Fibroblast of peridontal ligament (primary cell): ENCODE measurements around the gene ZC3H18.

Experiments used
- DNase-seq: peaks from one replicate; pipeline ENCODE4 v3.0.0-alpha.2; 2010; ENCODE audit errors: extremely low read depth

The ZC3H18 gene

GRCh38 chr16:88549671-88550245, 20.4 kb upstream of the ZC3H18 start:
- no peak for DNase-seq

DNA sequence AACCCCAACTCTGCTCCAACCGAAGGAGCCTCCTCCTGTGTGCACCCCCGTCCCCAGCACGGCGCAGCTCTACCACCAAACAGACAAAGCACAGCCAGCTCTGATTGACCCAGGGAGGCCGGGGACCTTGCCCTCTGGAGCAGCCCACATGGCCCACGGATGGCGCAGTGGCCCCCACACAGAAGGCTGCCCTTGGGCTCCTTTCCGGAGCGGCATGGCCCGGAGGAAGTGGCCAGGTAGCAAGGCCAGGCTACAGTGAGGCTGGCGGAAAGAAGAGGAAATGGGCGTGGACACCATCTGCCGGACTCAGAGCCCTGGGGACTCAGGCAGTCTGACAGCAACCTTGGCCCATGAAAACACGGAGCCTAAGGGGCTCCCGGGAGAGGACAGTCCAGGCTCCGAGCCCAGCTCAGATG, 19.9 kb upstream of the ZC3H18 start:
- no peak for DNase-seq

DNA sequence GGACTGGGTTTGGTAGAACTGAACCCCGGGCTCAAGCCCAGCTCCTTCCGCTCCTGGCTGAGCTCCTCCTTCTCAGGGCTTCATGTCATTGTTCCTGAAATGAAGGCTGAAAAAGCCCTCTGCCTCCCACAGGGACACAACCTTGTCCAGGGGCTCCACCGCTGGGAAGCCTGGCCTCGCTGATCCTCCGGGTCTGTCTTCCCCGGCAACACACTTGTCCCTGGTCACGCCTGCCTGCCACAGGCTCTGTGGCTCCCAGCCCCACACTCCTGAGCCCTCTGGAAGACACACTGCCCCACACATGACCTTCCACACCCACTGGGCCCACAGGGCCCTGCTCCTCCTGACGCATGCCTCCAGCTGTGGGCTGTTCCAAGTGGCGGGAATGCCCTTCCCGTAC, 18.0 kb upstream of the ZC3H18 start:
- DNase-seq: no peak

DNA sequence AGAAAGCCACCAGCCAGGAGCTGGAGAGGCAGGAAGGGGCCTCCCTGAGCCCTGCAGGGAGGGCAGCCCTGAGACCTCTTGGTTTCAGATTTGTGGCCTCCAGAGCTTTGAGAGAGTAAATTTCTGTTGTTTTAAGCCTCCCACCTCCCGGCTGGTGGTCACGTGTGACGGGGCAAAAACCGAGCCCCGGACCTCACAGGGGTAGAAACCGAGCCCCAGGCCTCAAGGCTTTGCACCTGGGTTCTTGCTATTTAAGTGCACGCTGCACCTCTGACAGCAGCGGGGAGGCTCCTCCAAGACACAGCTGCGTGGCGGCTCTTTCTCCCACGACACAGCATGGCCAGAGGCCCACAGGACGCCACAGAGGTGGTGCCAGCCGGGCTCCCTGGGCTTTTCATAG, 17.4 kb upstream of the ZC3H18 start:
- DNase-seq: no peak

DNA sequence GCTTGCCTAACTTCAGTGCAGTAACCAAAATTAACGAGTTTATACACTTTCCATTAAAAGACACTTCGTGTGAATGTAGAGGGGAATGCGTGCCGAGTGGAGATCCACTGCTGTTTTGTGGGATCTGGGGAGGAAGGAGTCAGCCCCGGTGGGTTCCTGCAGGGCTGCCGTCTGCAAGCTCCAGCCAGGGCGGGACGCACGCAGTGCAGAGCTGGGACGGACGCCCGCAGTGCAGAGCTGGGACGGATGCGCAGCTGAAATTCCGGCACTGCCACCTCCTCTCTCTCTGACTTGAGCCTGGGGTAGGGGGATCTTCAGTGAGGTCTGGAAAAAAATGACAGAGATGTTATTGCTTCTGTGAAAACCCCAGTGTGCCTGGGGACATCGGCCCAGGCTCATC, 16.5 kb upstream of the ZC3H18 start:
- DNase-seq: no peak

- DNase-seq: no peak
Measured at GRCh38 chr16:88554711-88555264, 15.4 kb upstream of the ZC3H18 start.

DNA sequence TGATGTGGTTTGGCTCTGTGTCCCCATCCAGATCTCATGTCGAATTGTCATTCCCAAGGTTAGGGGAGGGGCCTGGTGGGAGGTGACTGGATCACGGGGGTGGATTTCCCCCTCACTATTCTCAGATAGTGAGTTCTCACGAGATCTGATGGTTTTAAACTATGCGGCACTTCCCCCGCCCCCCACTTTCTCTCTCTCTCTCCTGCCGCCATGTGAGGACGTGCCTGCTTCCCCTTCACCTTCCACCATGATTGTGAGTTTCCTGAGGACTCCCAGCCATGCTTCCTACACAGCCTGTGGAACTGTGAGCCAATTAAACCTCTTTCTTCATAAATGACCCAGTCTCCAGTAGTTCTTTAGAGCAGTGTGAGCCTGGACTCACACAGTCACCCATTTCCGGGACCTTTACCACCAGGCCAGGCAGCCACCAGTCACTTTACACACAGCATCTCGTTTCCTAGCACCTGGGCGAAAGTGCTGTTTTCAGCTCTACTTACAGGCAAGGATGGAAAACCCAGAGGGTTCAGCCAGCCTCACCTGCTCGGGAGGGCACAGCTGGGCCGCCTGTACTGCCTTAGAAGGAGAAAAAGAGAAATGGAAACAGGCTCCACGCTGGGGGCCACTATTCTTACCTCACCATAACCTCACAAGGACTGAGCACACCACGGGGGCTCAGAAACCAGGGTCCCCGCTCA, 13.8 kb upstream of the ZC3H18 start:
- no peak for DNase-seq

GRCh38 chr16:88558457-88559442, 11.5 kb upstream of the ZC3H18 start:
- peak; percentile 54 for DNase-seq

DNA sequence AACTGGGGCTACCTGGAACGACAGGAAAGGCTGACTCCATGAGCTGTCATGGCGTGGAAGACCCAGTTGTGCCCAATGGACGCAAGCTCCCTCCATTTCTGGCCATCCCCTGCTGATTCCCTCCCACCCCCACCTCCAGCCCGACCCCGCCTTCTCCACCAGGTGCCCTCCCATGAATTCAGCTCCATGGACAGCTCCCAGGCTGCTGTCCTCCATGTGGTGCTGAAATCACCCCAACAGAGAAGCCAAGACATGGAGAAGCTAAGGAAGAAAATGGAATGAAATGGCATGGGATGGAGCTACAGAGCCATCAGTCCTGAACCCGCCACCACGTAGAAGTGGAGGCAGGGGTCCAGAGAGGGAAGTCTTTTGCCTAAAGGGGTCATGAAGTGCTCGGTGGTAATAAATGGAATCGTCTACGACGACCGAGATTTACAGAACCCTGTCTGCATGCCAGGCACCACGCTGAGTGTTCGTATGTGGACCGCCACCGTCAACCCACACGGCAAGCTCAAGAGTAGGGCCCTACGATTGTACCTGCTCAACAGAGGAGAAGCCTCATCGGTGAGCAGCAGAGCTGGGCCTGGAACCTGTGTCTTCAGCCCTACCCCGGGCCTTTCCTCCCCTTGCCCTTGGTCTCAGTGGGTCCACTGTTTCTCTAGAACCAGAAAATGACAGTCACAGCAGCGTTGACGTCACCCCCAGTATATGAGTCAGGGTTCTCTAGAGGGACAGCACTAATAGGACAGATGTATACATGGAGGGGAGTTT, 9.3 kb upstream of the ZC3H18 start:
- peak; percentile 22 for DNase-seq

- peak; percentile 68 for DNase-seq
Measured at GRCh38 chr16:88561485-88562359, 8.5 kb upstream of the ZC3H18 start.

- DNase-seq: peak; percentile 40
Measured at GRCh38 chr16:88566158-88566557, 4.0 kb upstream of the ZC3H18 start.

GRCh38 chr16:88568710-88569613, 1.2 kb upstream of the ZC3H18 start:
- DNase-seq: no peak

GRCh38 chr16:88569614-88569984, 604 bp upstream of the ZC3H18 start:
- DNase-seq: no peak

DNA sequence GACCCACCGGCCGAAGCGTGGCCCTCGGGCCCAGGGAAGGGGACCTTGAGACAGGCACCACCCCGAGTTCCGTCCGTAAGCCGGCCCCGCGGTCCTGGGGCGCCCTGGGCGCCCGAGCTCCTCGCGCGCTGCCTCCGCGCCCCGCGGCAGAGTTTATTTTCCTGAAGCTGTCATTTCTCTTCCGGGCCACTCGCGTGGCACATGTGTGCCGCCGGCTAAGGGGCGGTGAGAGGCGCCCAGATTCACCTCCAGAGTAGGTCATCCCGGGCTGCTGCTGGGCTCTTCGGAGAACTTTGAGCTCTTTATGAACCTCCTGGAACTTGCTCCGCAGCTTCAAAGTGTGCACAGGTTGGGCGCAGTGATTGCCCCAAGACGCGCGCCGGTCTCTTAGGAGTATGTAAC, 489 bp downstream of the ZC3H18 start:
- no peak for DNase-seq

DNA sequence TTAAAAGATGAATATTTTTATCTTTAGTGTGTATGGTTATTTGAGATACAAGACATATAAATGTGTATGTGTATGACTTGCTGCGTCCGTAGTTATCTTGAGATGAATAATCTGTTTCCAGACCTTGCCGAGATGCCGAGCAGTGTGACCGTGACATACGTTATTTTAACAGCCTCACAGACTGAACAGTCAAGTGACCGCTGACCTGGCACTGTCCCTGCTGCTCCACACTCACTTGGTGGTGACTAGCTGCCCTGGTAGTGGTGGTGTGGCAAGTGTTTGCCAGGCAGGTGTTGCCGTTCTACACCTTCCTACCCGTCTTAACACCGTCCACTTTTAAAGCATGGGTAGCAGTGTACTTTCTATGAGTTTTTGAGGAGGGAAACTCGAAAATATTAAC, 5.0 kb downstream of the ZC3H18 start:
- no peak for DNase-seq

GRCh38 chr16:88576307-88576706, 6.1 kb downstream of the ZC3H18 start:
- DNase-seq: no peak

DNA sequence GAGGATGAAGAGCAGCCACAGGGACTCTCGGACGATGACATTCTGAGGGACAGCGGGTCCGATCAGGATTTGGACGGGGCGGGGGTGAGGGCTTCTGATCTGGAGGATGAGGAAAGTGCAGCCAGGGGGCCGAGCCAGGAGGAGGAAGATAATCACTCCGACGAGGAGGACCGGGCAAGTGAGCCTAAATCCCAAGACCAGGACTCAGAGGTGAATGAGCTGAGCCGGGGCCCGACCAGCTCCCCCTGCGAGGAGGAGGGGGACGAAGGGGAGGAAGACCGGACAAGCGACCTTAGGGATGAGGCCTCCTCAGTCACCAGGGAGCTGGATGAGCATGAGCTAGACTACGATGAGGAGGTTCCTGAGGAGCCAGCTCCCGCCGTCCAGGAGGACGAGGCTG, 7.0 kb downstream of the ZC3H18 start:
- DNase-seq: no peak

- no peak for DNase-seq
Measured at GRCh38 chr16:88578446-88579313, 8.5 kb downstream of the ZC3H18 start.

DNA sequence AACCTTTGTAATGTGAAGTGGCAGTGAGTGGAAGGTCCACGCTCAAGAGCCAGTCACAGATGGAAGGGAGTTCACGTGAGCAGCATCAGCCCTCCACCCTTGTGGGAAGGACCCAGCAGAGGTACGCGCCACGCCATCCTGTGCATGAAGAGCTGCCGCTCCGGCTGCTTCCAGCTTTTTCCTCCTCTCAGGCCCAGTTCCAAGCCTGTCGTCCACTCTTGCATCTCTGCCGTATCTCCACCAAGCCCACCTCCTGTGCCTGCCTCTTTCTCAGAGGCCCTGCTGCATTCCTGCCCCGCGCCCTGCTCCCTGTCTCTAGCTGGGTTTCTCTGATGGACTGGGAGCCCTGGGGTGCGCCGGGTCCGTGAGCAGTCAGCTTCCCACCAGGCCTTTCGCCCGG, 10.2 kb downstream of the ZC3H18 start:
- no peak for DNase-seq
